ENCODE results near the gene SNAPC3. TPM values are rescaled to one million over a fixed set of nuclear protein-coding genes. Genes with fewer than 3 reads are reported as not detected.

Gene SNAPC3
- total RNA-seq, 1 experiment from 2014 or later = 26.1 TPM

GRCh38 chr9:15374825-15375224, 47.9 kb upstream of the SNAPC3 start:
- DNase-seq (ENCODE audit: low read depth, low spot score) = no peak
- Histone ChIP-seq H3K4me3 (replicated peaks in 1 of 2; ENCODE audit: low read depth in 1 of 2, low read length in 2 of 2) (no peak overlapping the region), H3K27ac (ENCODE audit: low read depth, low read length) (no peak overlapping the region), H3K9me3 (ENCODE audit: control insufficient read depth in 1 of 2, insufficient read depth in 1 of 2, low read depth in 1 of 2, low read length in 2 of 2) (no peaks in the 10 kb centered on the region), H3K27me3 (ENCODE audit: insufficient read depth, low read length) (no peaks in the 10 kb centered on the region), H3K79me2 (ENCODE audit: insufficient read depth, low read length) (no peaks in the 10 kb centered on the region), H3K9ac (ENCODE audit: low read length) (no peak overlapping the region), H2AFZ (ENCODE audit: low read depth, low read length, poor library complexity, severe bottlenecking) (no peak overlapping the region), H3K36me3 (ENCODE audit: control insufficient read depth in 1 of 2, insufficient read depth in 2 of 2, low read length in 2 of 2) (no peaks in the 10 kb centered on the region), H3K9me2 (ENCODE audit: insufficient read depth) (no peaks in the 10 kb centered on the region), H3K4me2 (ENCODE audit: low read length) (no peak overlapping the region), H3K4me1 (ENCODE audit: control insufficient read depth in 1 of 2, insufficient read depth in 2 of 2, low read length in 2 of 2) (no peaks in the 10 kb centered on the region), H4K20me1 (ENCODE audit: insufficient read depth) (no peaks in the 10 kb centered on the region)
- CTCF ChIA-PET = no interaction called here
- intact Hi-C loops (cut with micrococcal nuclease) = no loop called here
- TF ChIP-seq RAD21 (IDR thresholded peaks at IDR 0.05; ENCODE audit: low read depth) (no peak), POLR2A (IDR thresholded peaks at IDR 0.05; ENCODE audit: borderline replicate concordance, extremely low read depth, insufficient read depth, insufficient read length) (no peak), YY1 (IDR thresholded peaks at IDR 0.05; ENCODE audit: extremely low read depth, insufficient replicate concordance, low read depth, low read length) (no peak), ZNF274 (IDR thresholded peaks at IDR 0.05; ENCODE audit: low read depth, low read length) (no peak), CBX3 (IDR thresholded peaks at IDR 0.05; ENCODE audit: low read depth) (no peak), EZH2phosphoT487 (IDR thresholded peaks at IDR 0.05; ENCODE audit: borderline replicate concordance) (no peak), CEBPB (IDR thresholded peaks at IDR 0.05; ENCODE audit: low read depth) (no peak), SIN3A (IDR thresholded peaks at IDR 0.05; ENCODE audit: low read depth) (no peak), FOSL1 (IDR thresholded peaks at IDR 0.05; ENCODE audit: low read depth) (no peak)
- RAD21 ChIA-PET (ENCODE audit: low non-redundant PET in 1 of 2, low total read pairs in 2 of 2, uncharacterized antibody in 2 of 2, unreplicated experiment in 2 of 2) = no interaction called here
- 0 out of 2 replicates have a peak, but pooled peaks have one; percentile 22 for ATAC-seq
- no TSS peak for BruUV-seq (replicated peaks)
- POLR2A ChIA-PET = no interaction called here

- no TSS peak for BruUV-seq (replicated peaks)
- intact Hi-C loops (cut with micrococcal nuclease) = no loop called here
- POLR2A ChIA-PET = no interaction called here
- Histone ChIP-seq H4K20me1 (ENCODE audit: insufficient read depth) (no peaks in the 10 kb centered on the region), H3K4me3 (replicated peaks in 1 of 2; ENCODE audit: low read depth in 1 of 2, low read length in 2 of 2) (no peak overlapping the region), H2AFZ (ENCODE audit: low read depth, low read length, poor library complexity, severe bottlenecking) (no peak overlapping the region), H3K9me2 (ENCODE audit: insufficient read depth) (no peaks in the 10 kb centered on the region), H3K9me3 (ENCODE audit: control insufficient read depth in 1 of 2, insufficient read depth in 1 of 2, low read depth in 1 of 2, low read length in 2 of 2) (no peaks in the 10 kb centered on the region), H3K27me3 (ENCODE audit: insufficient read depth, low read length) (no peaks in the 10 kb centered on the region), H3K36me3 (ENCODE audit: control insufficient read depth in 1 of 2, insufficient read depth in 2 of 2, low read length in 2 of 2) (no peaks in the 10 kb centered on the region), H3K79me2 (ENCODE audit: insufficient read depth, low read length) (no peaks in the 10 kb centered on the region), H3K4me2 (ENCODE audit: low read length) (no peak overlapping the region), H3K4me1 (ENCODE audit: control insufficient read depth in 1 of 2, insufficient read depth in 2 of 2, low read length in 2 of 2) (no peaks in the 10 kb centered on the region), H3K9ac (ENCODE audit: low read length) (no peak overlapping the region), H3K27ac (ENCODE audit: low read depth, low read length) (no peak overlapping the region)
- CTCF ChIA-PET = no interaction called here
- ATAC-seq (no peak), DNase-seq (ENCODE audit: low read depth, low spot score) (no peak)
- RAD21 ChIA-PET (ENCODE audit: low non-redundant PET in 1 of 2, low total read pairs in 2 of 2, uncharacterized antibody in 2 of 2, unreplicated experiment in 2 of 2) = no interaction called here
- TF ChIP-seq ZBTB33 (IDR thresholded peaks at IDR 0.05; ENCODE audit: extremely low read depth, insufficient replicate concordance, low read length) (no peak), CEBPB (IDR thresholded peaks at IDR 0.05; ENCODE audit: low read depth) (no peak), REST (IDR thresholded peaks at IDR 0.05; ENCODE audit: low read depth) (no peak), ZFX (IDR thresholded peaks at IDR 0.05) (no peak), SRF (IDR thresholded peaks at IDR 0.05; ENCODE audit: low read depth) (no peak), EGR1 (IDR thresholded peaks at IDR 0.05; ENCODE audit: low read depth) (no peak), CBX3 (IDR thresholded peaks at IDR 0.05; ENCODE audit: low read depth) (no peak), JUND (IDR thresholded peaks at IDR 0.05) (no peak), ATF3 (IDR thresholded peaks at IDR 0.05) (no peak)
Measured at GRCh38 chr9:15377625-15378540, 44.8 kb upstream of the SNAPC3 start.
